HEK293T (cell line): ENCODE results near the gene CYP1A1.

Experiments used
- FOXA1 ChIP-seq: fragments of 450-650 bp; IDR thresholded peaks from 2 replicates; pipeline ENCODE4 v1.6.1; 2016; ENCODE audit warnings: mild to moderate bottlenecking
- FOXM1 ChIP-seq: fragments of 450-650 bp; IDR thresholded peaks from 2 replicates; pipeline ENCODE4 v1.6.1; 2017; ENCODE audit warnings: mild to moderate bottlenecking, borderline replicate concordance
- ZNF384 ChIP-seq: fragments of 450-650 bp; IDR thresholded peaks from 2 replicates; pipeline ENCODE4 v1.6.1; 2016
- TF ChIP-seq, protein P1 (sequence below): fragments of 450-650 bp; IDR thresholded peaks from 2 replicates; pipeline ENCODE4 v1.6.1; 2016

DNA sequence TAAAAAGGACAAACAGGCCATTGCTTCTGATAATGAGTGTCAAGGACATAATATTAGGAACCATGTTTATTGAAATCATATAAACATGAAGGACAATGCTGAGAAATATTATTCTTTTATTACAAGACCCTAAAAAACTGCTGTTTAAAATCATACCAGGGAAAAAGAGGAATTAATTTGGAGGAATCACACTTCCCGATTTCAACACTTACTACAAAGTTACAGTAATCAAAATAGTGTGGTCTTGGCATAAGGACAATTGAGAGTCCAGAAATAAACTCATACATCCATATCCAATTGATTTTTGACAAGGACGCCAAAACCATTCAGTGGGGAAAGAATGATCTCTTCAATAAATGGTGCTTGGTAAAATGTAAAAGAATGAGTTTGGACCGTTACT is 13.0 kb downstream of the CYP1A1 start:
- TF ChIP-seq ZNF384 (no peak), FOXA1 (no peak), FOXM1 (no peak)
- TF ChIP-seq, protein P1, sequence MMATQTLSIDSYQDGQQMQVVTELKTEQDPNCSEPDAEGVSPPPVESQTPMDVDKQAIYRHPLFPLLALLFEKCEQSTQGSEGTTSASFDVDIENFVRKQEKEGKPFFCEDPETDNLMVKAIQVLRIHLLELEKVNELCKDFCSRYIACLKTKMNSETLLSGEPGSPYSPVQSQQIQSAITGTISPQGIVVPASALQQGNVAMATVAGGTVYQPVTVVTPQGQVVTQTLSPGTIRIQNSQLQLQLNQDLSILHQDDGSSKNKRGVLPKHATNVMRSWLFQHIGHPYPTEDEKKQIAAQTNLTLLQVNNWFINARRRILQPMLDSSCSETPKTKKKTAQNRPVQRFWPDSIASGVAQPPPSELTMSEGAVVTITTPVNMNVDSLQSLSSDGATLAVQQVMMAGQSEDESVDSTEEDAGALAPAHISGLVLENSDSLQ = no peak
